Cardiac septum (tissue), 1 donor: ENCODE data around the gene MVP. TPM values are rescaled to one million over a fixed set of nuclear protein-coding genes. Genes with fewer than 3 reads are reported as not detected.
A peak's percentile ranks its signal among the peaks of the same experiment; 100 is the strongest.
"Not testable (repeated sequence)": the region's sequence is repeated elsewhere in the genome, so short reads cannot be mapped to it uniquely, and the experiment has no call there.

Source experiments
- DNase-seq: peaks from one replicate; pipeline ENCODE4 v3.0.0-alpha.2; 2020; ENCODE audit warnings: low spot score
- intact Hi-C: fragments of 100-400 bp; cut with DNase I; formaldehyde crosslinking; loops from one replicate; pipeline ENCODE4 v1.14.0; 2022
- total RNA-seq: library from RNA; stranded (reverse); fragmentation: NEBNext Ultra II Directional; extraction: Animal tissue kit (Norgen Biotek cat#: 25700); gene quantifications from one replicate; pipeline ENCODE4 v1.2.1, GENCODE V29; 2021
- donor health status: DM: no; HTN: no; CAD: no.

Gene MVP
- total RNA-seq, 1 donor from 2014 or later = 60.2 TPM

DNA sequence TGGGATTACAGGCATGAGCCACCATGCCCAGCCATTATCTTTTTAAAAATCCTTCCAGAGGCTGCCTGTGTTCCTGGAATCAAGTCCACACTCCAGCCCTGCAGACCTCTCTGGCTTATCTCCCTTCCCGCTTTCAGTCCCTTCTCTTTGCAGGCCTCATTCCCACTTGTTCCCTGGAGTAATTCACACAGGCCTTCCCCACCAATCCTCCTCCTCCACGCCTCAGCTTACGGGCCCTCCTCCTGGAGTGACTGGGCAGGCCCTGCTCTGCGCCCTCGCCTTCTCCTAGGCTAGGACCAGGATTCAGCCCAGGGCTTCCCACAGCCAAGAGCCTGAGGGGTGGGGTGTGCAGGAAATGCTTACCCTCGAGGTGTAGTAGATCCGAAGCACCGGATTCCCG lies 40.0 kb downstream of the MVP start:
- DNase-seq = no peak
- intact Hi-C loops = loop anchor here (5.0 kb wide), 1 partner anchor 43 kb away; the partner anchor contains the start of gene PAGR1

- intact Hi-C loops = loop anchor here (2.0 to 5.0 kb wide), 2 partner anchors 45 to 134 kb away; partner anchors contain the start of genes INO80E and PAGR1
- no peak for DNase-seq
Observed at GRCh38 chr16:29862383-29862883, 42.2 kb downstream of the MVP start.

DNA sequence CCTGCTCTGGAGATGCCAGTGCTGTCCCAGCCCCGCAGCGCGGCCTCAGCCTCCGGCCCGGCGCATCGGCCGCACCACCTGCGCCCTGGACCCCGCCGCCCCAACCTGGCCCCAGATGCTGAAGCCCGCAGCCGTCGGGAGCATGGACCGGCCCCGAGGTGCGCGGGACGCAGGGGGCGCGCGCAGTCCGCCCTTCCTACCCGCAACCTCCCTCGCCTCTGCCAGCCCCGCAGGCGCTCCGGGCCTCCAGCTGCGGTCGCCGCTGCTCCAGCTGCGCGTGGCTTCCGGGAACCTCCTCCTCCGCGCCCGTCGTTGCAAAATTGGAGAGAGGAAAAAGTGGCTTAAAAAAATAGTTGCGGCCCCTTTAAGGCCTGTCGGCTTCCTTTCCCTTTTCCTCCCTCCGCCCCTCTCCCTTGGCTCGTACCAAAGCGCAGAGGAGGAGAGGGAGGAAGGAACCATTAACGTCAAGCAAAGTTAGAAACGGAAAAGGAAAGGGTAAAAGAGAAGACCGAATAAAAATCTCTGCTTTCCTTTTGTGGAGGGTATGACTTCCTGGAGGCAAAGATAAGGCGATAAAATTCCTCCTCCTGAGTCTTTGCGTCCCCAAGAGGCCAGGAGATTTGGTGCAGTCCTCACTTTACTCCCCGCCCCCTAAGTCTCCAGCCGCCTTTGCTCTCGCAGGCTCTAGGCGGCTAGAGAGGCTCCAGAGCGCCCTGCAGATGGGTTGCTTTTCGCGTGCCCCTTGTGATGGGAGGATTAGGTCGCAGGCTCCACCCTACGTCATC lies 42.8 kb downstream of the MVP start, which contains the start of gene CDIPT:
Gene CDIPT (minus strand): TSS at position 343 of the 785 bp plus-strand sequence. CDS start 369 bp downstream, outside the sequence.
- intact Hi-C loops = loop anchor here (1.0 to 5.0 kb wide), 3 partner anchors 46 to 134 kb away; partner anchors contain the start of genes INO80E, KIF22 and PAGR1
- peak; percentile 97 for DNase-seq

DNA sequence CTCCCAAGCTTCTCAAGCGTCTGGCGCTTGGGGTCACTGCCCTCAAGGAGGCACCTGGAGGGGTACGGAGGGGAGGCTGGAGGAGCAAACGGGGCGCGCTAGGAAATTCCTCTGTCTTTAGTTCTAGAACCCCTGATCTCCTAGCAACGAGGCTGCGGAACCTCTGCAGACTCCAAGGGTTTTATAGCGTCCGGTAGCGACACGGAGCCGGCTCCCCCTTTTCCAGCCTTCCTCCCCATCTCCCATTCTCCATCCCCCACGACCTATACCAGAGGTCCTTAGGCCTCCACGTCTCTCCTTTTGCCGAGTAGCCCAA lies 43.4 kb downstream of the MVP start:
- intact Hi-C loops = loop anchor here (1.0 to 5.0 kb wide), 3 partner anchors 46 to 133 kb away; partner anchors contain the start of genes INO80E, KIF22 and PAGR1
- no peak for DNase-seq

GRCh38 chr16:29864205-29864604 lies 43.9 kb downstream of the MVP start:
- intact Hi-C loops = loop anchor here (5.0 kb wide), 1 partner anchor 47 kb away; the partner anchor contains the start of gene PAGR1
- no peak for DNase-seq

- intact Hi-C loops = no loop called here
- DNase-seq = no peak
Observed at GRCh38 chr16:29868396-29869009, 48.2 kb downstream of the MVP start.

GRCh38 chr16:29869067-29869466 lies 48.8 kb downstream of the MVP start:
- intact Hi-C loops, DNase-seq: not testable (repeated sequence)

GRCh38 chr16:29871822-29872546 lies 51.7 kb downstream of the MVP start:
- no peak for DNase-seq
- intact Hi-C loops = no loop called here

GRCh38 chr16:29873319-29873718 lies 53.1 kb downstream of the MVP start:
- DNase-seq = no peak
- intact Hi-C loops = no loop called here

GRCh38 chr16:29875206-29875605 lies 54.9 kb downstream of the MVP start:
- no peak for DNase-seq
- intact Hi-C loops = no loop called here

- intact Hi-C loops = no loop called here
- DNase-seq = no peak
Observed at GRCh38 chr16:29876217-29876593, 55.9 kb downstream of the MVP start.

DNA sequence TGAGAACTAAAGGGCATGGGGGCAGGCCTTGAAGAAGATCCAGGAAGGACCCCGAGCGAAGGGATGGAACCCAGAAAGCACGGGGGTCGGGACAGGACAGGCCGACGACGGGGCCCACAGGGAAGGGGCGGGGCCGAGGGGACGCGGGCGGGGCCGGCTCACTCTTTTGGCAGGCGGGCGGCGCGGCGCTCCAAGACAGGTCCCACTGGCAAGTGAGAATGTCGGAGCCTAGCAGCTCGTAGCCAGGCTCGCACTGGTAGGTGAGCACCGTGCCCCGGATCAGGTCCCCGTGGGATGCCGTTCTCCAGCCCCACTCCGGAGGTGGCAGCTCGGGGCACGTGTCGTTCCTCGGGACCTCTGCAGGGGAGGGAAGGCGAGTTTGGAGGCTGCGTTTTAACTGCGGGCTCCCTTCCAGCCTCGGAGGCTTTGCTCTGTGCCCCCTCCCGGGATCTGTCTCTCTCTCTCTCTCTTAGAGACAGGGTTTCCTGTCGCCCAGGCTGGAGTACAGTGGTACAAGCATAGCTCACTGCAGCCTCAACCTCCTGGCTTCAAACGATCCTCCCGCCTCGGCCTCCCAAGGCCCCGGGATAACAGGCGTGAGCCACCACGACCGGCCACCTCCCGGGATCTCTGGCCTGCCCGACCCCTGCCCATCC lies 56.5 kb downstream of the MVP start:
- no peak for DNase-seq
- intact Hi-C loops = no loop called here

DNA sequence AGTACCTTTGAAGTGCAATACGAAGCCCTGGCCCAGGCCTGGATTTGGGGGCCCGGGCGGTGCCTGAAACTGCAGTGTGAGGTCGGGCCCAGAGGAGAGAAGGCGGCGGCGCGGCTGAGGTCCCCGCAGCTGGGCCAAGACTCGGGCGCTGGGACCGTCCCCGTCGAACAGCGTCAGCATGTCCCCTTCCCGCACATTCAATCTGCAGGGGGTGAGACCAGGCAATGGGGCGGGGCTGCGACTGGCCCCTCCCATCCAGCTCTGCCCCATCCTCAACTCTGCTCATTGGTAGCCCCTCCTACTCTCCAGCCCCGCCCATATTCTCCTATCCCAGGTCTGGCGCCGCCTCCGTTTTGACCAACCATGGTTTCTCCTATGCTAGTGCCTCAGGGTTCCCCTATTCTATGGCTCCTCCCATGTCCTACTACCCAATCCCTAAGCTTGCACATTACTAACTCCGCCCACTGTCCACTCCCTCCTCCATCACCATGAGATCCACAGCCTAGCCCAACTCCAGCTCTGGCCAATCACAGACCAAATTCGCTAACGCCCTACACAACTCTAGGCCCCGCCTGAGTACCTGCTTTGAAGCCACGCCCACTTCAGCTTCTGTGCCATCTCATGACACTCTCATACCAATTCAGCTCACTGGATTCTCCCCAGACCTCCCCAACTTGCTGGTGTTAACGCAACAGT lies 57.2 kb downstream of the MVP start:
- DNase-seq = no peak
- intact Hi-C loops = no loop called here

DNA sequence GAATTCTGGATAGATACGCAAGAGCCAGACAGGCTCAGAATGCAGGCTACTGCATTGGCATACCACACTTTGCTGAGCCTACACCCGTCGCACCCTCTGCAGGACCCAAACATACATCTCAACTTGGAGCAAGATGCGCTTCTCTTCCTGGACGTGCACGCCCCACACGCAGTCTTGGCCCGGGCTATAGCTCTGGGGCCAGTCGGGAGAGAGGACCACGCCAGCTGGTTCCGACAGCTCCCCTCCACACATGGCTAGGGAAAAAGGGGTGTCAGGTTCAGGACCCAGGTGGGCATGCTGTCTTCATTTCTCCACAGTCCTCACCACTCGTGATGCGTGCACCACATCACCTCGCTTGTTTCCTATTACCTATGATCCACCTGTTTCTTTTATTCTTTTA lies 57.9 kb downstream of the MVP start:
- intact Hi-C loops = no loop called here
- no peak for DNase-seq

- no peak for DNase-seq
- intact Hi-C loops = no loop called here
Observed at GRCh38 chr16:29881050-29881449, 60.8 kb downstream of the MVP start.

DNA sequence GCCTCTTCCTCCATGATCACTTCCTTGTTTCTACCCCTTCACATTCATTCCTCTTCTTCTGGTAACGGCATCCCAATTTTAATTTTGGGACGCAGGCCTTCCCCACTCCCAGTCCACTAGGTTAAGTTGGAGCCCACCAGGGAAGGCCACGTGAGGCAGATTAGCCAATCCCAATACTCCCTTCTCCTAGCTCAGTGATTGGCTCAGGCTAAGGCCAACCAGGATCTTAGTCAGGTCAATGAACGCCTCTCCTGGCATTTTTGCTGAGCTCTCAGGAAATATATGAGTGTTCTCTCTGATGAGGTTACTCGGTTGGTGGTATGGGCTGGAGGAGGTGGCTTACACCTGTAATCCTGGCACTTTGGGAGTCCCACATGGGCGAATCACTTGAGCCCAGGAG lies 63.7 kb downstream of the MVP start:
- intact Hi-C loops = no loop called here
- DNase-seq = no peak

- DNase-seq, intact Hi-C loops: not testable (repeated sequence)
Observed at GRCh38 chr16:29889372-29889771, 69.1 kb downstream of the MVP start.

DNA sequence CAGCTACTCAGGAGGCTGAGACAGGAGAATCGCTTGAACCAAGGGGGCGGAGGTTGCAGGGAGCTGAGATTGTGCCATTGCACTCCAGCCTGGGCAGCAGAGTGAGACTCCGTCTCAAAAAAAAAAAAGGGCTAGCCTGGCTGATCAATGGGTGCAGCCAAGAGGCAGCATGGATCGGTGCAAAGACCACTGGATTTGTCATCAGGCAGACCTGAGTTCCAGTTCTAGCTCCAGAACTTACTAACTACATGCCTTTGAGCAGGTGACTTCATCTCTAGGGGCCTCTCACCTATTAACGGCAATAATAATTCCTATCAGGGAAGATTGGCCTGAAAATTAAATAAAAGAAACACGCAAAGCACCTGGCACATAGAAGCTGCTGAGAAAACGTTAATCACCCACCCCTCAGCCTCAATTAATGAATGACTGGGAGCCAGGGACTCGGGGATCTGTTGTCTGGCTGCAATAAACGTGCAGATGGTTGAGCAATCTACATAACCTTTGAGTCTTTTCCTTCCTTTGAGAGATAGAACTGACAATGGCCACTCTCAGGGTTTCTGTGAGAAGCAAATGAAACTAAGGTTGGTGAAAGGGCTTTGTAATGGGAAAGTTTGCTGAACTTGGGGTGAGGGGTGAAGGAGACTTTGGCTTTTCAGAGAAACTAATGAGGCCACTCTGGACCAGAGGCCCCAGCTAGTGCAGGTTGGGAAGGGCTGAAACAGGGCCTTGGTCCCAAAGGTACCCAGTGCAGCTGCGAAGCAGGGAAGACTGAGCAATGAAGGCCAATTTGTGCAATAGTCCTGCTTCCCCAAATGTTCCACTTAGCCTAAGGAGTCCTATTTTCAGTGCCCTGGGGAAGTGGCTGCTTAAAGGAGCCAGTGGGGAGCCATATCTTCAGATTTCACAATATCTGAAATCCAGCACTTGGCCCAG lies 71.5 kb downstream of the MVP start:
- intact Hi-C loops = no loop called here
- DNase-seq = no peak
